HG02870 (cell line): Measurements from ENCODE around the gene INSIG2.

Source experiments
- ATAC-seq: cut with Tn5 transposase; IDR thresholded peaks from one replicate; pipeline ENCODE4 v1.9.1; 2021; ENCODE audit warnings: mild to moderate bottlenecking, moderate library complexity; ENCODE audit not compliant: unreplicated experiment

The INSIG2 gene

GRCh38 chr2:118097657-118098056 lies 9.4 kb downstream of the INSIG2 start:
- ATAC-seq, result no peak

- ATAC-seq, result no peak
These were observed 10.2 kb downstream of the INSIG2 start for GRCh38 chr2:118098307-118099030.

- no peak for ATAC-seq
These were observed 14.3 kb downstream of the INSIG2 start for GRCh38 chr2:118102433-118103082.

- peak; percentile 98 for ATAC-seq
These were observed 16.0 kb downstream of the INSIG2 start for GRCh38 chr2:118103951-118104940.

- ATAC-seq, result no peak
These were observed 17.2 kb downstream of the INSIG2 start for GRCh38 chr2:118105497-118105896.

- no peak for ATAC-seq
These were observed 18.7 kb downstream of the INSIG2 start for GRCh38 chr2:118106926-118107325.

GRCh38 chr2:118110310-118110709 lies 22.0 kb downstream of the INSIG2 start:
- ATAC-seq, result no peak

- no peak for ATAC-seq
These were observed 22.7 kb downstream of the INSIG2 start for GRCh38 chr2:118110991-118111390.

GRCh38 chr2:118112771-118113334 lies 24.6 kb downstream of the INSIG2 start:
- ATAC-seq, result no peak

- no peak for ATAC-seq
These were observed 26.6 kb downstream of the INSIG2 start for GRCh38 chr2:118114863-118115262.

- ATAC-seq, result no peak
These were observed 27.5 kb downstream of the INSIG2 start for GRCh38 chr2:118115761-118116160.

GRCh38 chr2:118118479-118118878 lies 30.2 kb downstream of the INSIG2 start:
- ATAC-seq, result no peak

- ATAC-seq, result no peak
These were observed 31.0 kb downstream of the INSIG2 start for GRCh38 chr2:118119158-118119727.

GRCh38 chr2:118119761-118120400 lies 31.6 kb downstream of the INSIG2 start:
- no peak for ATAC-seq

GRCh38 chr2:118120401-118120780 lies 32.1 kb downstream of the INSIG2 start:
- no peak for ATAC-seq

- ATAC-seq, result no peak
These were observed 32.8 kb downstream of the INSIG2 start for GRCh38 chr2:118121101-118121500.

GRCh38 chr2:118121986-118122524 lies 33.8 kb downstream of the INSIG2 start:
- no peak for ATAC-seq

- peak; percentile 88 for ATAC-seq
These were observed 34.5 kb downstream of the INSIG2 start for GRCh38 chr2:118122594-118123281.

GRCh38 chr2:118123561-118124232 lies 35.4 kb downstream of the INSIG2 start:
- ATAC-seq, result no peak
